ENCODE results near the gene HS1BP3.

The HS1BP3 gene, protein sequence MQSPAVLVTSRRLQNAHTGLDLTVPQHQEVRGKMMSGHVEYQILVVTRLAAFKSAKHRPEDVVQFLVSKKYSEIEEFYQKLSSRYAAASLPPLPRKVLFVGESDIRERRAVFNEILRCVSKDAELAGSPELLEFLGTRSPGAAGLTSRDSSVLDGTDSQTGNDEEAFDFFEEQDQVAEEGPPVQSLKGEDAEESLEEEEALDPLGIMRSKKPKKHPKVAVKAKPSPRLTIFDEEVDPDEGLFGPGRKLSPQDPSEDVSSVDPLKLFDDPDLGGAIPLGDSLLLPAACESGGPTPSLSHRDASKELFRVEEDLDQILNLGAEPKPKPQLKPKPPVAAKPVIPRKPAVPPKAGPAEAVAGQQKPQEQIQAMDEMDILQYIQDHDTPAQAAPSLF

DNA sequence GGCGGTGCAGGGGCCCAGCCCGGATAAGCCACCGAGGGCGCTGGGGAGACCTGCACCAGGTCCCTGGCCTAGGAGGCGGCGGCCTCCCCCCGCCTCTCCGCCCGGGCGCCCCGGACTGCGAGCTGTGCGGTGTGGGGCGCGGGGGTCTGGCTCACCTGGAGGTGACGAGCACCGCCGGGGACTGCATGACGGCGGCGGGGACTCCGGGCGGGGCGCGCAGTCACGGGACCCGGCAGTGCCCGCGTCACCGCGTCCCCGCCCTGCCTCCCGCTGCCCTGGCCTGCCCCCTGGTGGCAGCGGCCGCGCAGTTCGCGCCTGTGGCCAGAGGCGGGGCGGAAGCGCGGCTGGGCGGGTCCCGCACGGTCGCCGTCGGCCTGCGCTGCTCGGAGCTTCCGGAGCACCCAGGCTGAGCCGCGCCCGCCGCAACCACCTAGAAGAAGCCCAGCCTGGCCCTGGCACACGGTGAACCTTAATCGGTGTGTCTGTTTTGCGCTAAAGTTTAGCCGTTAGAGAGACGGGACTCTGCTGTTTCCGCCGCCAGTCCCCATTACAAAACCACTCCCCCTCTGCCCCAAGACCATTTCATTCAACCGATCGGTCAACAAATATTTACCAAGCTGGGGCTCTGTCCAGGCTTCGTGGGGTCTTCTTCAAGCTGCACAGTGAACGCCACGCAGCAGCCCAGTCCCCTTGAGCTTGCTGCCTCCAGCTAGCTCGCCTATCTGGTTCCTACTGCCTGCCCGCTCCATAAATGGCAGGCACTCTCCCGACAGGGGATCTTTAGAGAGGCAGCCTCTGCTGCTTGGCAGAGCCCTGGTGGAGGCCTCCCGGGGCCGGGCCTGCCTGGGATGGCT, at the start of gene HS1BP3:
HS1BP3 (minus strand) TSS at position 222 of the 854 bp plus-strand sequence; CDS start at position 187, 35 bp downstream.
- DNase-seq (ENCODE audit: low read depth): peak; percentile 83

DNA sequence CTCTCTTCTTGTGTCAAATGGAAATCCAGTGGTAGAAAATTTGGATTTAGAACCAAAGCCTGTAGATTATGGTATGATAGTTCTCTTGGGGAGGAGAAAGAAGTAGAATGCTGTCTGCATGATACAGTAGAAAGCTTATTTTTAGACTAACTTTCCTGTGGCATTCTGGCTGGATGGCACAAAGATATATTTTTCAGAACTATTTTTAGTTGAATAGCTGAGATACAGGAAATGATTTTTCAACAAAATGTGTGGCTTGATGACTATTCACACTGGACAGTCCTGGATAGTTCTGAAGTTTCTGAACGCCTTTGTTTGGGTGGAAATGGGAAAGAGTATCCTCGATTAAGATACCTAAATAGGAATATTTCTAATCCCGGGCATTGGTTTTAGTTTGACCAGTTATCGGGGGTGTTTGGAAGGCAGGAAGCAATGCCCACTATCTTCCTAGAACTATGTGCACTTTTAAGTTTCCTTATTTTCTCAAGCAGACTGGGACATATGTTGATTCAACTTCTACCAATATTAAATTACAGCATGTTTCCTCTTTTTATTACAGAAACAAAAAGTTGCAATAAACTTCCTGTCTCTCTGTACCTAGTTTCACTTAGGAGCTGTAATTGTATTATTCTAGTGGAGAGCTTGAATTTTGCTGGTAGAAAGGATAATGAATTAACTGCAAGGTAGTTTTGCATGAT, 48.2 kb upstream of the HS1BP3 start:
- no peak for DNase-seq (ENCODE audit: low read depth)

DNA sequence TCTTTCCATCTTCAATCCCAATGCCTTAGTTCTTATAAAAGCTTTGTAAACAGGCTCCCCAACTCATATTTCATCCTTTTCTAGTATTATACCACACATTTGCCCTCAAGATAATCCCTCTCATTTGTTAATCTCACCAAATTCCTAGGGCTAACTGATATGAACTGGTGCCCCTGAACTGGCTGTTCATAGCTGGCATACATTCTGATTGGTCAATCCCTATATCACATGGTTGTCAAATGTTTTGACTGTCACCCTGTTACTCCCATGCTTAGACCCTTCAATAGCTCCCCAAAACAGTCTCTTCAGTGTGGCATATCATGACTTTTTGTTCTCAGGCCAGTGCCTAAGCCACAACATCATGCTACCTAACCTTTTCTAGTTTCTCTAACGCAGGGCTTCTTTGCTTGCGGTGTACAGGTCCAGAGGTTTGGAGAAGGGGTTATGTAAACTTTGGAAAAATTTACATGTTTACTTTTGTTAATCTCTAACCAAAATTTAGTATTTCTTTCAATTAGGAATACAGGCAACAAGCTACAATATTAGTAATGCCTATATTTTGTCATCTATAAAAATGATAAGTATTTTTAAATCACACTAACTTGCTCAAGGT, 46.5 kb upstream of the HS1BP3 start:
- DNase-seq (ENCODE audit: low read depth): no peak

DNA sequence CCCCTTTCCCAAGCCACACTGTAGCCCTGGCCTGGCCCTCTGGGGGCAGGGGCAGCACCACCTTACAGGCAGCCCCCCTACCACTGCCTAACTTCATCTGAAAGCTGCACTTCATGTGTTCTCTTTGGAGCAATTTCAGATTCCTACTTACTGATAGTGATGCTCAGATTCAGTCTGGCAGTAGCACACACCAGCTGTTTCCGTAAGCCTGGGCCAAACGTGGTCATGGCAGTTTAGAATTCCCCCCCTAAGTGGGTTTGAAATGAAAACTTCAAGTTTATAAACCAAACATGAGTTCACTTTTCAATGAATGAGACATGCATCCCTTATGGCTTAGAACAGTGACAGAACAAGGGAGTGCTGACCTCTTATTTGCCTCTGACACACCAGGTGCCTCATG, 45.5 kb upstream of the HS1BP3 start:
- DNase-seq (ENCODE audit: low read depth): no peak

DNA sequence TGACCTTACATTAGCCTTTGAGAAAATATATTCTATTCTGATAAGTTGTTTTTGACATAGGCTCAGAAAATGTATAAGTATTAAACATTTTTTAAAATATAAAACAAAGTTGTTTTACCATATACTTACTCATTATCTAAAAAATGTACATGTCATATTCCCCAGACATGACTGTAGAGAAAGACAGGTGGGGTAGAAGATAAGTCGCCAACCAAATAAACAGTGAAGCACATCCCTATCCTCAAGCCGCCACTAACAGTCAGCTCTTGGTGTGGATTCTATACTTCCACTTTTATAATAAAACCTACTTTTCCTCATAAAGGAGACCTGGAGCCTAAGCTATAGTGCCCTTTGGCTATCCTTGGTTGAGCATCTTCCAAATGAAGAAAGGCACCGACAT, 42.4 kb upstream of the HS1BP3 start:
- no peak for DNase-seq (ENCODE audit: low read depth)

DNA sequence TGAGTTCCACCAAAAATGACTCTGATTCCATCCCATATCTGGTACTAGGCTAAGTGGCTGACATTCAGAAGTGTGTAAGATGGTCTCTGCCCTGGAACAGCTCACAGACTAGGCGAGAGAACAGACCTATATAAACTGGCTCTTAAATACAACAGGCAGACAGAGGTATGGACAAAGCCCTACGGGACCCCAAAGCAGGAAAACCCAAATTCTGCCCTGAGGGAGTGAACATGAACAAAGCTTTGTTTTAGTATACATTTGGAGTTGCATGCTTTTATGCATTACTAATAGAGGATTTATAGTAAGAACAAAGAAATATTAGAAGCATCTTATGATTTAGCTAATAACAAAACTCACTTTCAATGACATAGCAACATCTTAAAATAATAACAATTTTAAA, 41.2 kb upstream of the HS1BP3 start:
- DNase-seq (ENCODE audit: low read depth): no peak

DNA sequence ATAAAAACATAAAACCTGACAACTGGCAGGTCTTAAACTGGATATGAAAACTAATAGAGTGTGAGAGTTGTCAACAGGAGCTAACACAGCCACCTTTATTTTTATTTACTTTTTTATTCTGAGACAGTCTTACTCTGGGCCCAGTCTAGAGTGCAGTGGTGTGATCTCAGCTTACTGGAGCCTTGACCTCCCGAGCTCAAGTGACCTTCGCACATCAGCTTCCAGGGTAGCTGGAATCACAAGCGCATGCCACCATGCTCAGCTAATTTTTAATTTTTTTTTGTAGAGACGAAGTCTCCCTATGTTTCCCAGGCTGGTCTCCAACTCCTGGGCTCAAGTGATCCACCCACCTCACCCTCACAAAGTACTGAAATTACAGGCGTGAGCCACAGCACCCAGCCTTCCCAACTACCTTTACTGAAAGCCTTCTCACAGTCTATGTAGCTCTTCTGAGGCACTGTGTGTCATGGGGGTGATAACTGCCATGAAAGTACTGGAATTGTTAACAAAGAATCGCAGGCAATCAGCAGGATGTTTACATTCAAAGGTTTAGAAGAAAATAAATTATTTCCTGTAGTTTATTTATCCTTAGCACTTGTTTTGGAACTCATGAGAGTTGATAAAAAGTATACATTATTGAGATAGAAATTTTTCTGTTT, 40.3 kb upstream of the HS1BP3 start:
- no peak for DNase-seq (ENCODE audit: low read depth)

DNA sequence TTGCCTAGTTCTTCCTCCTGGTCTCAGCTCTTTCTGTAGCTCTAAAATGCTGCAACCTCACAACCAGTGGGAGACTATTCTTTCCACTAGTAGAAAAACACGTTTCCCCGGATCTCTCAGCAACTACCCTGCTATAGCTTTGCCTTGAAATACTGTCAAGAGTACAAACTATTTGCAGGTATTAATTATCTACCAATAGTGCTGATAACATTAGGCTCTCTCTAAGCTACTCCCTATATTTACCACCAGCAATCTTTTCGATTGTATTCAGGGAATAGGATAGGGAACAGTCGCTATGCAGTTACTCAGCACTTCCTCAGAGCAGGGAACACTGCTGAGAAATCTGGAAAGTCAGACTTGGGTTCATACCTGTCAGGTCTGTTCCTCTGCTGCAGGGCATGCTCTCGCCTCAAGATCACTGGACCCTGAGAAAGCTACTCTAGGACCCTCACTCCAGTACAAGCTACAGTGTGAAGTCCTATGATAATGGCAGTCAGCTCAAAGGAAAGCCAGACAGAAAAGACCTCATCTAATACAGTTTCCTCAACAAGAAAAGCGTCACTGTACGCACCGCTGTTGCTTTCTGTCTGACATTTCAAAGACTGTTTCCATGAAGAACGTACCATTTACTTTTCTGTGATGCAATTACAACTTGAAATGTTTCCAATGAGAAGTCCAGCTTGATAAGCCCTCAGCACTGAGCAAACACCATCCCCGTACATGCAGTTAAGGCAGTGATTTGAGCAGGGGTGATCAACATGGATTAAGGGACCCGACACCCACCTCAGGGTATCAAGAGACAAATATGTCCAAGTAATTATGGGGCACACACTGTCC, 38.7 kb upstream of the HS1BP3 start:
- DNase-seq (ENCODE audit: low read depth): no peak

DNA sequence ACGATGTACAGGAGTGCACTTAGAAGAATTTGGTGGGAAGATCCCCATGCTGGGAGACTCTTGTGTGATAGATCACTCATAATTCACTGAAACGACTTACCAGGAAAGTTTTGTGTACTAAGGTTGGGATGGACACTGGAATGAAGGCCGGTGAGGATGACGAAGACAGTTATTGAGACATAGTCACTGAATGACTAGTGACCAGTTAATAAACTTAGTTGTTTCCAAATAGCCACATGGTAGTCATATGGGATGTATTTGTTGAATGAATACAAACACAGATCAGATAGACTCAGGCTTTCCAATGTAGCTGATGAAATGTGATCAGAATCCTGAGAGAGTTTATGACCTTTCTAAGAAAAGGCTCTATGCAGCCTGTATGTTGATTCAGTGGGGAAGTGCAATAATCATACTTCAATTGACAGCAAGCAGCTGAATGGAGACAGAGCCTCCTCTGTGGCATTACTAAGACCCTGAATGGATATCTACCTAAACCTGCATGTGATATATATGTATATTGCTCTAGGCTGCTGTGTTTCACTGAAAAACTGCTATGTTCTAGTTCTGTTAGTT, 36.4 kb upstream of the HS1BP3 start:
- DNase-seq (ENCODE audit: low read depth): no peak

DNA sequence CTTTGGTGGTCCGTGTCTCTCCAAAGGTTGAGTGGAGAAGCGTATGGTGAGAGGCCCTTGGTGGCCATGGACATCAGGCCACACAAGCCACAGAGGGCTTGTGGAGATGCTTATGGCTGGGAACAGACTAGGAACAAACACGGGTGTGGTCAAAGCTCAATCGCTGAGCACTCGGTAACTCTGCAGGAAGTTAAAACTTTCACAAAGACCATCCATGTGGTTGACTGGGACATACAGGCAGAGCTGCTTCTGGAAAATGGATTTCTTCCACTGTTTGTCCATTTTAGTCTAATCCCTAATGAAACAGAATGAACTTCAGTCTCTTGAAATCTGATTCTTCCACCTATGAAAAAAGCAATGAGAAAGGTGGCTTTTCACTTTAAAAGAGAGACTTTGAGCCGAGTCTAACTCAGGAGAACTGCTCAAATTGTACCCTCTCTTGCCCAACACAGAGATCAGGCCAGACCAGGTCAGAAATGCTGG, 33.7 kb upstream of the HS1BP3 start:
- no peak for DNase-seq (ENCODE audit: low read depth)

DNA sequence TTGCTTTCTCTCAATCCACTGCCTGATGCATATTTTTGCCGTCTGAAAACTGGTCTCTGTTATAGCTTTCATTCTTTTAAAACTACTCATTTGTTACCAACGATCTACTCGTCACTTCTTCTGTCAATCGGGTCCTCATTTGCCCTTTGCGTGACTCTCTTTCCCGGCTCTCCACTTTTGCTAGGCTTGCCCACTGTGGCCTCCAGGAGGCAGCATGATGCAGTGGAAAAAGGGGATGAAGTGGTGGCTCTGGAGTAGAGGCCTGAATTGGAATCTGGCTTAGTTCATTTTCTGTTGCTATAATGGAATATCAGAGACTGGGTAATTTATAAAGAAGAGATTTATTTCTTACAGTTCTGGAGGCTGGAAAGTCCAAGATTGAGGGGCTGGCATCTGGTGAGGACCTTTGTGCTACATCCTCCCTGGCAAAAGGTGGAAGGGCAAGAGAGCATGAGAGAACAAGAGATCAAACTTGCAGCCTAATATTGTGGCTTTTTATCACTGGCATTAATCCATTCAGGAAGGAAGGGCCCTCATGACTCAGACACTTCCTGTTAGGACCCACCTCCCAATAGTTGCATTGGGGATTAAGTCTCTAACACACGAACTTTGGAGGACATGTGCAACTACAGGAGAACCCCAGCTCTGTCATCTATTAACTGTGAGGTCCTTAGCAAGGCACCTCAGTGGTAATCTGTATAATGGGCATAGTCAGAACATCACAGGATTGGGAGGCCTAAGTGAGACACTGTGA, 31.4 kb upstream of the HS1BP3 start:
- DNase-seq (ENCODE audit: low read depth): no peak

DNA sequence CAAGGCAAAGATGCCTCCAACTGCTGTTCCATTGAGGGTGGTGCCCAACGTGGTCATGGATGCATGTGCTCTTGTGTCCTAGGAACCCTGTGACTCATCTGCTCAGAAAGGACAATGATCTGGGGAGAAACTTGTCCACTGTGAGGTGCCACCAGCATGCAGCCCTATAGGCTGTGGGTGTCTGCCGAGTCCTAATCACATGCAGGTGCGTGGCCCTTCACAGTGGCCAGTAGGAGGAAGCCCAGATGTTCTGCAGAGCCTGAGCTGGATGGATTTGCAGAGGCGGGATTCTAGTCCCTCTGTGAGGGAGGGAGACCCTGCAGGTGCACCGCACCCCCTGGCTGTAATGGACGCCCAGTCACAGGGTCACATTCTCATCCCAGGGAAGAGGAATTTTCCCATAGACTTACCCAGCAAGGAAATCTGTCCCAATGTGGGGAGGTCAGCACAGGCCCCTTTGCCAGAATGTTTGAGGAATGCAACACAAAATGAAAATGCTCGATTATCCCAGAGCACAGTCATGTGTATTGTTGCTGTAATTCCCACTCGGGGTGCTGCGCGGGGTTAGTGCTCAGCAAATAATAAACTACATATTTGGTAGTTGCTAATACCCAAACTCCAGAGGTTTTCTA, 30.0 kb upstream of the HS1BP3 start:
- no peak for DNase-seq (ENCODE audit: low read depth)

DNA sequence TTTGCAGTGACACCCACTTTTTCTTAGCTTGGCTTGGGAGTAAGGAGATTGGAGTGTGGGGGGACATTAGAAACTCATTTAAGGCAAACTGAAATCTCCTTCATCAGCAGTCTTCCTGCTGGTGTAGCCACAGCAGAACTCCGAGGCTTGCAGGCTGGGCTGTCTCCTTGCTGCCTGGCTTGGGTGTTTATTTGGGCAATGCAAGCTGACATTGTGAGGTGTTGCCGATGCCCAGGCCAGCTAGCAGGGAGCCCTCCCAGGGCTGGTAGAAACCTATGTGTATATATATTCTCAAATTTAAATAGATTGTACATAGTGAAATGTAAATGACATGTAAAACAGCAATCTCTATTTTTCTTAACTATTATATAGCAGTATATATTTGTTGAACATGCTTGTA, 27.9 kb upstream of the HS1BP3 start:
- DNase-seq (ENCODE audit: low read depth): no peak

DNA sequence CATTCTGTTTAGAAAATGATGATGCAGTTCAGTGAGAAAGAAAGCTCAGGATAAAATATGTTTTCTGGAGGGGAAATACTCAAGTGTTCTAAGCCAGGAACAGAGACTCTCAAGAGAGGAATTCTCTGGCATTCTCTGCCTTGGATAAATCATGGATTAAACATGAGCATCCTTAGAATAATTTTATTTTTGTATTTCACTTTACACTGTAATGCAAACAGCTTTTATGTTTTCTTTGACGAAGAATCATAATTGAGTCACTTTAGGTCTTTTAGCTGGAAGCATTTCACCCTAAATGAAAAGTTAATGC, 27.1 kb upstream of the HS1BP3 start:
- no peak for DNase-seq (ENCODE audit: low read depth)

DNA sequence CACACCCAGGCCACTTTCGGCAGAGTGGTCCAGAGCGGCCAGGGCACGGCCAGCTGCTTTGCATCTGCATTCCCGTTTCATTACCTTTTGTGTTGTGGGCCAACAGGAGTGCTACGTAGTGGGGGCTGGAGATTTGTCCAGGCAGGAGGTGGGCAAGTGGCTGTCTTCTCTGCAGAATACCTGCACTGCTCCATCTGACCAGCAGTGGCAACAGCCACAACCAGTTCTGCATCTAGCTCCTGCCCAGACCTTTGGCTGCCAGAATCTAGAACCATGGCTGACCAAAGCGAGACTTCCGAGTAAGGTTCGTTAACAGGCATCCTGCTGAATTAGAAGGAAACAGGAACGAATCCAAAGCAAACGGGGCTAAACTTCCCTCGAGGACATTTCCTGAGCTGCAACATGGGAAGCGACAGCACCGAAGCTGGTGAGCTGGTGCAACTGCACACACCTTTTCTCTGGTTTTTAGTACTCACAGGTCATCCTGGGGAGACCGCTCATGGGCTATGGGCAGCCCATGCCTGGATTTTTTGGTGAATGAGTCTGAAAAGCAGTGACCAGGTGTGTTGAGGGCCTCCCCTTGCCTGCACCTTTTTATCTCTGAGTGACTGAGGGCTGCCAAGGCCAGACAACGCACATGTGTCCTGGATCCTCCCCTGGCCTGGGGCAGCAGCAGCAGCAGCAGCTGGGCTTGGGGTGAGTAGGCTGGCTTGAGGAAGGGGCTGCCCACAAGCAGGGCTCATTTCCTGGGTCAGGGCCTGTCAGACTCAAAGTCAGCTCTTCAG, 26.6 kb upstream of the HS1BP3 start:
- no peak for DNase-seq (ENCODE audit: low read depth)

DNA sequence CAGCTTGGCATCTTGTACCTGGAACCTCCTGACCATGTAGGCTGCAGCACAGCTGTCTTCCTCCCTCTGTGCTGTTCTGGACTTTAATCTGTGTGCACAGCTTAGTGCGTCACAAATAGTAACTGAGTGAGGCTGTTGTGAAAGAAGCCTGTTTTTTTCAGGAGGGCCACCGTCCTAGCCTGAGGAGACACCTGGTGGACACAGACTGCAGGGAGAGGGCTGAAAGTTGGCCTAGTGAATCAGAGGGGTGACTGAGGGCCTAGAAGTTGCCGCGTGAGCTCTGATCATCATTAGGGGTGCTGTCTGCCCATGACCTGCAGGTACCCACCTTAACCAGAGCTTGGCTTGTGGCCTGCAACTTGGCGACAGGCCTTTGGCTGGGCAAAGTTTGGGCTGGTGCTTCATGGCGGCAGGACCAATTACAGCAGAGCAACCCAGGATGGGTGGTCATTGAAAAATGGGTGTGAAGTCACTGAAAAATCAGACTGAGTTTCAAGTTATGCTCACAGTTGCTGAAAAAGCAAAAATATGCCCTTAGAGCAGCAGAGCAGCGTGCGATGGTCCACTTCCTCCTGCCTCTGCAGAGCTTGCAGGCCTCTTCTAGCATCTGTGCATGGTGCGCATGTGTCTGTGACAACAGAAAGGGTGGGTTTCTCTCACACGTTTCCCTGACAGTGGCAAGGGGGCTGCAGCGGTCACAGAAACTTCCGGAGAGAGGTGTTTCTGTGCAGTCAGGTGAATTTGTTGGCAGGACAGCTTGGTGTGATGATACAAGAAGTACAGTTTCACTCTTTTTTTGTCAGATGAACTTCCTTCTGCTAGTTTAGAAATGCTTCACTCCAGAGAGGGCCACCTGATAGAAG, 25.7 kb upstream of the HS1BP3 start:
- no peak for DNase-seq (ENCODE audit: low read depth)

DNA sequence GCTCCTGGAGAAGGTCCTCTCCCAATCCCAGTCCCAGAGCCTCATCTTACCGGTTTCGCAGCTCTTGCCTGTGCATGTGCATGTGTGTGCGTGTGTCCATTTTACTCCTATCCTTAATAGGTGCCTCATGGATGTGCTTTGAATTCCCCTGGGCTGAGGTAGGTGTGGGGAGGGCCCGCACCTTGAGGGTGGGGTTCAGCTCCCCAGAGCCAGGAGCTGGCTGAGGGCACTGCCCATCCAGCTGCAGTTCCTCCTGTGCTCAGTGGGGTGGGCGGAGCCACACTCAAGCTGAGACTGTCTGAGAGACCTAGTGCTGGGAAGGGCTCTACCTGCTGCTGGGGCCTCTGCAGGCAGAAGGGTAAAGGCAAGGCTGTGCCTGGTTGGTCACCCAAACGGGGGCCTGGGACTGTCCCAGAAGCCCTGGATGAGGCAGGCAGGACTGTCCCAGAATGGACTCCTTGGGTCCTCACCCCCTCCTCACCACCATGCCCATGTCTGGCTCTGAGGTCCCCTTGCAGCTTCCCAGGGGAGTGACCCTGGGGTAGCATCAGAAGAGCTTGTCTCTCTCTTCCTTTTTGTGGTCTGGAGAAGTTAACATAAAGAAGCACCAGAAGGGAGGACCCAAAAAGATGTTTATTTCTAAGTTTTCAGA, 24.9 kb upstream of the HS1BP3 start:
- no peak for DNase-seq (ENCODE audit: low read depth)
